Kidney epithelial cell (primary cell): ENCODE data around the gene MUC6. TPM values are rescaled to one million over a fixed set of nuclear protein-coding genes. Genes with fewer than 3 reads are reported as not detected.
"Not testable (repeated sequence)": the region's sequence is repeated elsewhere in the genome, so short reads cannot be mapped to it uniquely, and the experiment has no call there.

Source experiments
- DNase-seq: peaks from one replicate; pipeline ENCODE4 v3.0.0-alpha.2; 2010; ENCODE audit warnings: low read depth
- H3K27me3 ChIP-seq: 2 replicates; pipeline ENCODE4 v1.6.0; 2011; ENCODE audit warnings: low read length; ENCODE audit not compliant: control insufficient read depth, insufficient read depth
- H3K36me3 ChIP-seq: 2 replicates; pipeline ENCODE4 v1.5.1; 2011; ENCODE audit warnings: low read length; ENCODE audit not compliant: control insufficient read depth, insufficient read depth
- H3K4me3 ChIP-seq: 2 replicates; pipeline ENCODE4 v1.5.1; 2011; ENCODE audit warnings: low read depth, mild to moderate bottlenecking, control low read depth, low read length
- total RNA-seq: library from RNA; depleted of rRNA; stranded (reverse); fragments of >200 nt; gene quantifications from 2 replicates; pipeline ENCODE4 v1.2.3, GENCODE V29; 2015
- TF ChIP-seq, protein P1 (sequence below): IDR thresholded peaks from 2 replicates; pipeline ENCODE4 v1.5.1; 2011; ENCODE audit warnings: mild to moderate bottlenecking, moderate library complexity, low read length, control low read depth, inconsistent platforms; ENCODE audit not compliant: insufficient read depth, poor library complexity, severe bottlenecking

MUC6 gene
- total RNA-seq, 1 donor from 2014 or later: not detected

DNA sequence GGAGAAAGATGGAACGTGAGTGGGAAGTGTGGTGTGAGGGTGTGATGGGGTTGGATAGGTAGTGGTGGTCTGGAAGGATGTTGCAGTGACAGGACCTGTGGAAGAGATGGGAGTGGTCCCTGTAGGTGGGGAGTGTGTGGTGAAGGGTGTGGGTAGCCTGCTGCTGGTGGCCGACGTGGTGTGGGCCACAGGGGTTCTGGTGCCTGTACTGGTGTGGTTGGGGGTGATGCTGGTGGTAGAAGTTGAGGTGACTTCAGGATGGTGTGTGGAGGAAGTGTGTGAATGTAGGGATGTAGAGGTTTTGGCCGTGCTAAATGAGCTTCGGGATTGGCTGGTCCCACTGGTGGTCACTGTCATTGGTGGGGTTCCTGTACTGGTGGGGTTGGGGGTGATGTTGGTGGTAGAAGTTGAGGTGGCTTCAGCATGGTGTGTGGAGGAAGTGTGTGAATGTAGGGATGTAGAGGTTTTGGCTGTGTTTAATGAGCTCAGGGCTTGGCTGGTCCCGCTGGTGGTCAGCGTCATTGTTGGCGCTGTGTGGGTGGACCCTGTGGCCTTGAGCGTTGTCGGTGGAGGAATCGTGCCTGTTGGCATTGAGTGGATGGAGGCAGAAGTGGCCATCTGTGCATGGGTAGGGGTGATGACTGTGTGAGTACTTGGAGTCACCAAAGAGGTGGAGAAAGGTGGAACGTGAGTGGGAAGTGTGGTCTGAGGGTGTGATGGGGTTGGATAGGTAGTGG is 19.1 kb downstream of the MUC6 start:
- Histone ChIP-seq H3K36me3 (no peaks in the 10 kb centered on the region), H3K27me3 (no peaks in the 10 kb centered on the region), H3K4me3 (no peak overlapping the region)
- DNase-seq: no peak
- TF ChIP-seq, protein P1, sequence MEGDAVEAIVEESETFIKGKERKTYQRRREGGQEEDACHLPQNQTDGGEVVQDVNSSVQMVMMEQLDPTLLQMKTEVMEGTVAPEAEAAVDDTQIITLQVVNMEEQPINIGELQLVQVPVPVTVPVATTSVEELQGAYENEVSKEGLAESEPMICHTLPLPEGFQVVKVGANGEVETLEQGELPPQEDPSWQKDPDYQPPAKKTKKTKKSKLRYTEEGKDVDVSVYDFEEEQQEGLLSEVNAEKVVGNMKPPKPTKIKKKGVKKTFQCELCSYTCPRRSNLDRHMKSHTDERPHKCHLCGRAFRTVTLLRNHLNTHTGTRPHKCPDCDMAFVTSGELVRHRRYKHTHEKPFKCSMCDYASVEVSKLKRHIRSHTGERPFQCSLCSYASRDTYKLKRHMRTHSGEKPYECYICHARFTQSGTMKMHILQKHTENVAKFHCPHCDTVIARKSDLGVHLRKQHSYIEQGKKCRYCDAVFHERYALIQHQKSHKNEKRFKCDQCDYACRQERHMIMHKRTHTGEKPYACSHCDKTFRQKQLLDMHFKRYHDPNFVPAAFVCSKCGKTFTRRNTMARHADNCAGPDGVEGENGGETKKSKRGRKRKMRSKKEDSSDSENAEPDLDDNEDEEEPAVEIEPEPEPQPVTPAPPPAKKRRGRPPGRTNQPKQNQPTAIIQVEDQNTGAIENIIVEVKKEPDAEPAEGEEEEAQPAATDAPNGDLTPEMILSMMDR: no peak

DNA sequence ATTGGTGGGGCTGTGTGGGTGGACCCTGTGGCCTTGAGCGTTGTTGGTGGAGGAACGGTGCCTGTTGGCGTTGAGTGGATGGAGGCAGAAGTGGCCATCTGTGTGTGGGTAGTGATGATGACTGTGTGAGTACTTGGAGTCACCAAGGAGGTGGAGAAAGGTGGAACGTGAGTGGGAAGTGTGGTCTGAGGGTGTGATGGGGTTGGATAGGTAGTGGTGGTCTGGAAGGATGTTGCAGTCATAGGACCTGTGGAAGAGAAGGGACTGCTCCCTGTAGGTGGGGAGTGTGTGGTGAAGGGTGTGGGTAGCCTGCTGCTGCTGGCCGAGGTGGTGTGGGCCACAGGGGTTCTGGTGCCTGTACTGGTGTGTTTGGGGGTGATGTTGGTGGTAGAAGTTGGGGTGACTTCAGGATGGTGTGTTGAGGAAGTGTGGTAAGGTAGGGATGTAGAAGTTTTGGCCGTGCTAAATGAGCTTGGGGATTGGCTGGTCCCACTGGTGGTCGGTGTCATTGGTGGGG is 19.9 kb downstream of the MUC6 start:
- H3K27me3 ChIP-seq, DNase-seq, H3K4me3 ChIP-seq, H3K36me3 ChIP-seq: not testable (repeated sequence)

DNA sequence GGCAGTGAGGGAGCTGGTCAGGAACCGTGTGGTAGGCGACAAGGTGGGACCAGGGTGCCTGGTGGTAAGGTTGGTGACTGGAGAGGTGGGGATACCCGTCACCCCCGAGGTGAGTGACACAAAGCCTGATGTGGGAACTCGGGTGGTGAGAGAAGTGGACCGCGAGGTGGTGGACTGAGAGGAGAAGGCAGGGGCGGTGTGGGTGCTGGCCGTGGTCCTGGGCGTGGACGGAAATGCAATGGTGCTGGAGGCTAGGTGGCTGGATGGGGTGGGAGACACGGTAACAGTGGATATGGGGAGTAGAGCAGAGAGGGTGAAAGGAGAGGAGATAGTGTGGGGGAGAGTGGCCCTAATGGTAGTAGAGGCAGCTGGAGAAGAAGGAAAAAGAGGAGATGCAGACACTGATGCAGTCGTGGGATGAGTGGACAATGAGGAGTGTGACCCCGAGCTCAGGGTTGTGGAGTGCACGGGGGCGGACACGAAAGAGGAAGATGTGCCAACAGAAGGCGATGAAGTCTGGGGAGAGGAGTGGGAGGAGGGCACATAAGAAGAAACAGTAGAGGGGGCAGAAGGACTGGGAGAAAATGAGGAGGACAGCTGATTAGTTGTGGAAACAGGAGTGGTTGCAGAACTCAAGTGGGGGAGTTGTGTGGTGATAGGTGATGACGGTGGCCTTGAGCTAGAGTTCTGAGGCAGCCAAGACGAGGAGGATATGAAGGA is 20.5 kb downstream of the MUC6 start:
- H3K4me3 ChIP-seq: no peak overlapping the region
- no peaks in the 10 kb centered on the region for H3K36me3 ChIP-seq
- TF ChIP-seq, protein P1: no peak
- no peaks in the 10 kb centered on the region for H3K27me3 ChIP-seq
- DNase-seq: no peak

DNA sequence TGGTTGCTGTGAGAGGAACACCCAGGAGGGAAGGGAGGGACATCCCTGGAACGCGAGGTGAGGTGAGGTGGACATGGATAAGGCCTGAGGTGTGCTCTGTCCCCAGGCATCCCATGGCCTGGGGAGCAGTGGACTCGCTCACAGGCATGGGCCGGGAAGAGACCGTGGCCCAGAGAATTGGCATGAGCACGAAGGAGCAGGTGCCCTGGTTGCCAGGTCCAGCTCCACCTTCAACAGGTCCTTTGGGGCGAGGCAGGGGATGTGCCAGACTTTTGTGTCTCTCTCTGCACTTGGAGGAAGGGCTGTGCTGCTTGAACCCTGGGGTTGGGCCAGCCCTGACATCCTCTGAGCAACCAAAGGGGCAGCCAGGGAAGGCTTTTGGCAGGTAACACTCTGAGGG is 21.5 kb downstream of the MUC6 start:
- no peak overlapping the region for H3K4me3 ChIP-seq
- TF ChIP-seq, protein P1: no peak
- DNase-seq: no peak
- peaks cover 2% of the 10 kb centered on the region for H3K36me3 ChIP-seq
- H3K27me3 ChIP-seq: no peaks in the 10 kb centered on the region

DNA sequence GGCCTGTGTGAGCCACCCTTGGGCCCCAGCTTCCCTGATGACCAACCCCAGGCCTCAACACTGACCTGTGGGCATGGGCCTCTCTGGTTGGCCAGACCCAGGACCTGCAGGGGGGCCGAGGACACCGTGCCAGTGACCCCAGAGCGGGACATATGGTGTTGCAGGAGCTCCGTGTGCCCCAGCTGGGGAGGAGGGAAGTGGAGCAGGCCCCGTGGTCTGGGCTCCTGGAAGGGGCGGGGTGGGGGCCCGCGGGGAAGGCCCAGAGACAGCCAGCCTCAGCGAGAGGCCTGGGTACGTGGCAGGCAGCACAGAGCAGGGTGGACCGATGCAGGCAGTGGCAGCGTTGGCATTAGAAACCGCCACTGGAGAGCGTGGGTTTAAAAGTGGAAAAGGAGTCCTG is 22.2 kb downstream of the MUC6 start:
- peaks cover 3% of the 10 kb centered on the region for H3K36me3 ChIP-seq
- H3K27me3 ChIP-seq: no peaks in the 10 kb centered on the region
- DNase-seq: no peak
- TF ChIP-seq, protein P1: no peak
- H3K4me3 ChIP-seq: no peak overlapping the region

DNA sequence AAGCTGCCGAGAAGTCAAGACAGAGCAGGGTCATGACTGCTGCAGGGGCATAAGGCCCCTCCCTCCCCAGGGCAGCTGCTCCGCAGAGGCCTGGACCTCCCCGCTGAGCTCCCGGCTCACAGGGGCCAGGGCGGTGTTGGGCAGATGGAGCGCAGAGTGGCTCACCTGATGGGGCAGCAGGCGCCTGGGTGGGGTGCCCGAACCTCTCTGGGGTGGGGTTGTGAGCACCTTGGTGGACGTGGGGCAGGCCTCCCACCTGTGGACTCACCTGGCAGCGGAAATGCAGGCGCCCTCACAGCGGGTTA is 22.9 kb downstream of the MUC6 start:
- no peak for DNase-seq
- Histone ChIP-seq H3K4me3 (no peak overlapping the region), H3K36me3 (peaks cover 3% of the 10 kb centered on the region), H3K27me3 (no peaks in the 10 kb centered on the region)
- TF ChIP-seq, protein P1: no peak
